Keratinocyte (primary cell): ENCODE data around the gene ZBTB43. TPM values are rescaled to one million over a fixed set of nuclear protein-coding genes. Genes with fewer than 3 reads are reported as not detected.

Experiments used
- DNase-seq: peaks from one replicate; pipeline ENCODE4 v3.0.0-alpha.2; 2011; ENCODE audit warnings: low read depth, missing footprints, low spot score
- FAIRE-seq: peaks from 2 replicates; lab custom pipeline; 2011; peaks lifted over from hg19 to GRCh38; lab: Jason Lieb, UNC
- H2AFZ ChIP-seq: 2 replicates; pipeline ENCODE4 v1.6.0; 2012; ENCODE audit warnings: low read length, control low read depth, inconsistent platforms; ENCODE audit not compliant: control insufficient read depth
- H3K27ac ChIP-seq: 2 replicates; pipeline ENCODE4 v1.5.1; 2011; ENCODE audit warnings: low read length; ENCODE audit not compliant: control insufficient read depth, insufficient read depth
- H3K27me3 ChIP-seq: 3 replicates; pipeline ENCODE4 v1.6.0; 2011; ENCODE audit warnings: low read length; ENCODE audit not compliant: control insufficient read depth, insufficient read depth; ENCODE audit errors: extremely low read depth
- H3K36me3 ChIP-seq, 2 experiments: 2 replicates in 1 of 2; 3 replicates in 1 of 2; pipeline ENCODE4 v1.5.1; 2011; ENCODE audit warnings: low read length in 2 of 2, mild to moderate bottlenecking in 1 of 2; ENCODE audit not compliant: control insufficient read depth in 2 of 2, insufficient read depth in 2 of 2; ENCODE audit errors: extremely low read depth in 1 of 2
- H3K4me1 ChIP-seq: 3 replicates; pipeline ENCODE4 v1.5.1; 2011; ENCODE audit warnings: low read length; ENCODE audit not compliant: control insufficient read depth, insufficient read depth; ENCODE audit errors: extremely low read depth
- H3K4me2 ChIP-seq: 3 replicates; pipeline ENCODE4 v1.6.0; 2011; ENCODE audit warnings: low read depth, low read length; ENCODE audit not compliant: control insufficient read depth, insufficient read depth; ENCODE audit errors: extremely low read depth
- H3K4me3 ChIP-seq, 3 experiments: fragments of 200-600 bp in 1 of 3; sonication (generic) in 1 of 3; 2 replicates in 2 of 3; 3 replicates in 1 of 3; pipeline ENCODE4 v1.5.1; 2011 to 2016; ENCODE audit warnings: low read length in 3 of 3, mild to moderate bottlenecking in 3 of 3, control low read depth in 2 of 3, inconsistent platforms in 1 of 3, low read depth in 1 of 3, mixed read lengths in 1 of 3, mixed run types in 1 of 3, moderate library complexity in 1 of 3; ENCODE audit not compliant: control insufficient read depth in 2 of 3, insufficient read depth in 2 of 3; ENCODE audit errors: extremely low read depth in 1 of 3
- H3K79me2 ChIP-seq: 2 replicates; pipeline ENCODE4 v1.6.0; 2012; ENCODE audit warnings: low read length; ENCODE audit not compliant: control insufficient read depth, insufficient read depth
- H3K9ac ChIP-seq: 3 replicates; pipeline ENCODE4 v1.6.0; 2011; ENCODE audit warnings: low read length; ENCODE audit not compliant: control insufficient read depth, insufficient read depth; ENCODE audit errors: extremely low read depth
- H3K9me1 ChIP-seq: 3 replicates; pipeline ENCODE4 v1.6.0; 2011; ENCODE audit warnings: low read length; ENCODE audit not compliant: control insufficient read depth, insufficient read depth; ENCODE audit errors: extremely low read depth
- H3K9me3 ChIP-seq: 2 replicates; pipeline ENCODE4 v1.5.1; 2012; ENCODE audit warnings: low read depth, low read length; ENCODE audit not compliant: control insufficient read depth
- H4K20me1 ChIP-seq: 3 replicates; pipeline ENCODE4 v1.6.0; 2011; ENCODE audit warnings: low read length; ENCODE audit not compliant: control insufficient read depth, insufficient read depth; ENCODE audit errors: extremely low read depth
- EZH2 ChIP-seq: IDR thresholded peaks from one replicate; pipeline ENCODE4 v1.6.1; 2012; ENCODE audit warnings: inconsistent platforms, mild to moderate bottlenecking, low read length, moderate library complexity
- dilution Hi-C: fragments of 300-500 bp; cut with MboI; formaldehyde crosslinking; loops from one replicate; pipeline ENCODE4 v1.7.0; 2020; ENCODE audit warnings: low sequenced_read_pairs; ENCODE audit not compliant: extremely low pct_ligation_motif_present
- polyA plus RNA-seq, 5 experiments: library from polyadenylated mRNA; depleted of rRNA in 3 of 5; stranded (reverse) in 3 of 5; stranded (forward) in 1 of 5; unstranded in 1 of 5; fragments of >200 nt; gene quantifications; 1 replicate in 1 of 5; 2 replicates in 3 of 5; 3 replicates in 1 of 5; pipeline versions ENCODE4 v1.2.1 to v1.2.3, GENCODE V29; 2011 to 2012; ENCODE audit warnings: missing spikeins in 2 of 5, low read depth in 1 of 5, low replicate concordance in 1 of 5
- TF ChIP-seq, protein P1 (sequence below), 3 experiments: IDR thresholded peaks in 1 of 3; conservative IDR thresholded peaks in 1 of 3; optimal IDR thresholded peaks in 1 of 3; 2 replicates in 2 of 3; 3 replicates in 1 of 3; pipeline versions ENCODE3 to v1.5.1; 2011; ENCODE audit warnings: low read length in 3 of 3, mild to moderate bottlenecking in 3 of 3, moderate library complexity in 2 of 3, control low read depth in 1 of 3, inconsistent platforms in 1 of 3; ENCODE audit not compliant: insufficient read depth in 2 of 3; ENCODE audit errors: extremely low read depth in 1 of 3

The ZBTB43 gene
- polyA plus RNA-seq, 1 donor (not counting 4 experiments of a cell fraction or from before 2014, with no cell fraction given), result 24.3 TPM

DNA sequence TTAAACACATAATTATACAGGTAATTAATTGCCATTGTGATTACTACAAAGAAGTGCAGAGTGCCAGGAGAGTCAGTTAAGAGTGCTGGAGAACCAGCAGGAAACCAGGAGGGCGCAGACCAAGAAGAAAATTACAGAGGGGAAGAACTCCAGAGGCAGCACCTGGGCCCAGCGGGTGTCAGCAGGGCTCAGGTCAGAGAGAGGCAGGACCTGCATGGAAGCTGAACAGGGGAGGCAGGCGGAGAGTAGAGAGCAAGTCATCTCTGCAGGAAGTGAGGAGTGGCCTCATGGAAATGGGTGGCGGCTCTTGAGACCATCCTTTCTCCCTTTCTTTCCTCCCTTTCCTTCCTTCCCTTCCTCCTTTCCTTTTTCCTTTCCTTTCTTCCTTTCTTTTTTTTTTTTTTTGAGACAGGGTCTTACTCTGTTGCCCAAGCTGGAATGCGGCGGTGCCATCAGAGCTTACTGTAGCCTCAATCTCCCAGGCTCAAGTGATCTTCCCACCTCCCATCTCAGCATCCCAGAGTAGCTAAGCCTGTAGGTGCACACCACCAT, 51.6 kb downstream of the ZBTB43 start:
- FAIRE-seq (no peak), DNase-seq (no peak)
- Histone ChIP-seq H3K79me2 (peaks cover 6% of the 10 kb centered on the region), H3K4me1 (peaks cover 5% of the 10 kb centered on the region), H3K4me2 (no peak overlapping the region), H3K36me3 (no peaks in the 10 kb centered on the region), H4K20me1 (no peaks in the 10 kb centered on the region), H3K27ac (no peak overlapping the region), H3K9me3 (no peaks in the 10 kb centered on the region), H3K9me1 (no peaks in the 10 kb centered on the region), H3K4me3 (no peak overlapping the region), H2AFZ (no peak overlapping the region), H3K27me3 (peaks cover 13% of the 10 kb centered on the region), H3K9ac (no peak overlapping the region)
- TF ChIP-seq EZH2, result no peak
- TF ChIP-seq, protein P1, sequence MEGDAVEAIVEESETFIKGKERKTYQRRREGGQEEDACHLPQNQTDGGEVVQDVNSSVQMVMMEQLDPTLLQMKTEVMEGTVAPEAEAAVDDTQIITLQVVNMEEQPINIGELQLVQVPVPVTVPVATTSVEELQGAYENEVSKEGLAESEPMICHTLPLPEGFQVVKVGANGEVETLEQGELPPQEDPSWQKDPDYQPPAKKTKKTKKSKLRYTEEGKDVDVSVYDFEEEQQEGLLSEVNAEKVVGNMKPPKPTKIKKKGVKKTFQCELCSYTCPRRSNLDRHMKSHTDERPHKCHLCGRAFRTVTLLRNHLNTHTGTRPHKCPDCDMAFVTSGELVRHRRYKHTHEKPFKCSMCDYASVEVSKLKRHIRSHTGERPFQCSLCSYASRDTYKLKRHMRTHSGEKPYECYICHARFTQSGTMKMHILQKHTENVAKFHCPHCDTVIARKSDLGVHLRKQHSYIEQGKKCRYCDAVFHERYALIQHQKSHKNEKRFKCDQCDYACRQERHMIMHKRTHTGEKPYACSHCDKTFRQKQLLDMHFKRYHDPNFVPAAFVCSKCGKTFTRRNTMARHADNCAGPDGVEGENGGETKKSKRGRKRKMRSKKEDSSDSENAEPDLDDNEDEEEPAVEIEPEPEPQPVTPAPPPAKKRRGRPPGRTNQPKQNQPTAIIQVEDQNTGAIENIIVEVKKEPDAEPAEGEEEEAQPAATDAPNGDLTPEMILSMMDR (optimal IDR thresholded peaks at IDR 0.05 in 1 of 3, IDR thresholded peaks at IDR 0.05 in 1 of 3, conservative IDR thresholded peaks at IDR 0.05 in 1 of 3; ENCODE audit: extremely low read depth in 1 of 3, insufficient read depth in 2 of 3, low read length in 3 of 3), result no peak
- dilution Hi-C loops, result no loop called here

DNA sequence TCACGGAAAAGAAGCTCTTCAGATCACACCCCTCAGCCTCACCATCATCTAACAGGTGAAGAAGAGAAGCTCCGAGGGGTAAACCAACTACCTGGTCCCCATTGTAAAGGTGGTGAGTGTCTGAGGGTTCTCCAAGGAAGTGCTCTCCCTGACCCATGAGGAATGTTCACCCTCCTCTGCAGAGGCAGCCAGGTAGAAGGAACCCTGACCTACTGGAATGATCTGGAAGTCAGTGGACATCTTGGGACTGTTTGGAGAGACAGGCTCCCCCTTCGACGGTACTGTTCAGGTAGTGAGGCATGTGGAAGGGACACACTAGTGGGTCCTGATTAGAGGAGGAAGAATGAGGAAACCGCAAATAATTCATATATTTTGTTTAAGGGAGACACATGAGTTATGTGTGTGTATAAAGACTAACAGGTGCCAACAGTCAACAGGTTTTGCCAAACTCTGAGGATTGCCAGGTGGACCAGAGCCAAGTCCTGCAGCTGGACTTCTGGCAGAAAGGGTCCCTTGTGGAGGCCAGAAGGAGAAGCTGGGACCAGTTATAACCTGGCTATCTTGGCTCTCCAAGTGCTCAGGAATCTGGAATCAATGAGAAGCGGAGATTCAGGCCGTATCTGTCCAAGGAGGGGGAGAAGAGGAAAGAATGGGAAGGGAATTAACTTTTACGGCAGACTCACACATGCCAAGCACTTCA, 52.6 kb downstream of the ZBTB43 start:
- no peak for FAIRE-seq
- dilution Hi-C loops, result no loop called here
- Histone ChIP-seq H3K9ac (no peak overlapping the region), H4K20me1 (peaks cover 2% of the 10 kb centered on the region), H2AFZ (no peak overlapping the region), H3K79me2 (peaks cover 16% of the 10 kb centered on the region), H3K27me3 (peaks cover 11% of the 10 kb centered on the region), H3K27ac (no peak overlapping the region), H3K9me3 (no peaks in the 10 kb centered on the region), H3K4me2 (no peak overlapping the region), H3K4me3 (no peak overlapping the region), H3K36me3 (no peaks in the 10 kb centered on the region), H3K9me1 (peaks cover 2% of the 10 kb centered on the region), H3K4me1 (peaks cover 15% of the 10 kb centered on the region)
- TF ChIP-seq EZH2, result no peak
- TF ChIP-seq, protein P1 (optimal IDR thresholded peaks at IDR 0.05 in 1 of 3, IDR thresholded peaks at IDR 0.05 in 1 of 3, conservative IDR thresholded peaks at IDR 0.05 in 1 of 3; ENCODE audit: extremely low read depth in 1 of 3, insufficient read depth in 2 of 3, low read length in 3 of 3), result no peak
- no peak for DNase-seq
